Measurements from ENCODE around the gene TBC1D16.

TBC1D16 gene

GRCh38 chr17:79950751-79951150 lies 84.9 kb downstream of the TBC1D16 start:
- TF ChIP-seq CTCF (IDR thresholded peaks at IDR 0.05; ENCODE audit: low read depth, low read length), result no peak
- H3K4me3 ChIP-seq (ENCODE audit: low read depth, low read length), result no peak overlapping the region

- H3K4me3 ChIP-seq (ENCODE audit: low read depth, low read length), result no peak overlapping the region
- TF ChIP-seq CTCF (IDR thresholded peaks at IDR 0.05; ENCODE audit: low read depth, low read length), result no peak
Observed at GRCh38 chr17:79950306-79950705, 85.4 kb downstream of the TBC1D16 start.

- no peak overlapping the region for H3K4me3 ChIP-seq (ENCODE audit: low read depth, low read length)
- TF ChIP-seq CTCF (IDR thresholded peaks at IDR 0.05; ENCODE audit: low read depth, low read length), result no peak
Observed at GRCh38 chr17:79949656-79950209, 85.9 kb downstream of the TBC1D16 start.

GRCh38 chr17:79948945-79949655 lies 86.6 kb downstream of the TBC1D16 start:
- no peak for TF ChIP-seq CTCF (IDR thresholded peaks at IDR 0.05; ENCODE audit: low read depth, low read length)
- no peak overlapping the region for H3K4me3 ChIP-seq (ENCODE audit: low read depth, low read length)

GRCh38 chr17:79948406-79948944 lies 87.2 kb downstream of the TBC1D16 start:
- no peak for TF ChIP-seq CTCF (IDR thresholded peaks at IDR 0.05; ENCODE audit: low read depth, low read length)
- no peak overlapping the region for H3K4me3 ChIP-seq (ENCODE audit: low read depth, low read length)

- no peak for TF ChIP-seq CTCF (IDR thresholded peaks at IDR 0.05; ENCODE audit: low read depth, low read length)
- H3K4me3 ChIP-seq (ENCODE audit: low read depth, low read length), result no peak overlapping the region
Observed at GRCh38 chr17:79947351-79948031, 88.2 kb downstream of the TBC1D16 start.

All from WI38 (cell line).